Measurements from ENCODE around the gene RNF169. TPM values are rescaled to one million over a fixed set of nuclear protein-coding genes. Genes with fewer than 3 reads are reported as not detected.

RNF169 gene
- total and polyA plus RNA-seq, 2 of the 4 experiments (the other 2 are of a cell fraction): 3.6 to 23.3 TPM

- Histone ChIP-seq H2AFZ (replicated peaks; ENCODE audit: low read length, poor library complexity) (no peak overlapping the region), H2BK120ac (ENCODE audit: low read depth, low read length) (no peak overlapping the region), H2BK20ac (ENCODE audit: low read depth, low read length) (no peak overlapping the region), H2AK5ac (ENCODE audit: low read depth, low read length) (no peak overlapping the region), H2AK9ac (replicated peaks; ENCODE audit: low read depth, low read length, poor library complexity) (no peak overlapping the region), H3K27me3 (ENCODE audit: control insufficient read depth, insufficient read depth, low read length) (no peaks in the 10 kb centered on the region), H3K14ac (replicated peaks; ENCODE audit: low read depth, low read length) (no peak overlapping the region), H2BK5ac (ENCODE audit: low read depth, low read length, poor library complexity, severe bottlenecking) (peak overlapping the region; percentile 5), H3K23ac (ENCODE audit: low read depth, low read length) (no peak overlapping the region), H2BK15ac (ENCODE audit: low read depth, low read length) (no peak overlapping the region), H4K8ac (ENCODE audit: low read depth in 2 of 2, low read length in 2 of 2) (no peak overlapping the region), H3K79me1 (ENCODE audit: low read depth in 1 of 2, low read length in 2 of 2) (peaks cover 49 to 73% of the 10 kb centered on the region in 2 experiments), H3K56ac (ENCODE audit: extremely low read depth, insufficient read depth, low read length) (no peak overlapping the region), H3K4ac (ENCODE audit: low read depth, low read length) (no peak overlapping the region), H3K18ac (ENCODE audit: low read depth, low read length) (no peak overlapping the region), H3K4me2 (ENCODE audit: low read depth, low read length) (0 out of 2 replicates have a peak overlapping the region, but pooled peaks have one; percentile 10), H3K9me1 (ENCODE audit: insufficient read depth, low read length) (peaks cover 16% of the 10 kb centered on the region), H3K9me3 (ENCODE audit: control insufficient read depth, insufficient read depth, low read length) (no peaks in the 10 kb centered on the region), H3K4me3 (ENCODE audit: insufficient read depth, low read depth, low read length) (no peak overlapping the region), H4K91ac (ENCODE audit: insufficient read depth, low read depth, low read length) (no peak overlapping the region), H4K5ac (ENCODE audit: low read depth, low read length) (no peak overlapping the region), H4K20me1 (ENCODE audit: insufficient read depth, low read length) (peaks cover 68% of the 10 kb centered on the region), H3K9ac (ENCODE audit: low read depth, low read length) (no peak overlapping the region), H3K27ac (ENCODE audit: insufficient read depth, low read length) (no peak overlapping the region), H3K4me1 (ENCODE audit: control insufficient read depth, insufficient read depth, low read length) (peaks cover 19% of the 10 kb centered on the region), H3K36me3 (ENCODE audit: control insufficient read depth, insufficient read depth, low read length) (no peaks in the 10 kb centered on the region)
- dilution Hi-C loops (cut with HindIII; ENCODE audit: low sequenced_read_pairs, unreplicated experiment) (no loop called here), intact Hi-C loops (cut with micrococcal nuclease) (loop anchor here (2.0 to 5.0 kb wide), 2 partner anchors 19 to 34 kb away; no protein-coding TSS in a partner anchor), in situ Hi-C loops (cut with MboI; ENCODE audit: low sequenced_read_pairs) (no loop called here)
- CTCF ChIA-PET: interaction anchor here (0.7 to 1.2 kb wide), 4 partner anchors 17 to 39 kb away, joined by 3 read pairs; no protein-coding TSS in a partner anchor
- TF ChIP-seq CEBPB (IDR thresholded peaks at IDR 0.05; ENCODE audit: low read depth, low read length): peak; percentile 13; the same call in 1 of the 2 replicates
- no peak for TF ChIP-seq RCOR1 (IDR thresholded peaks at IDR 0.05; ENCODE audit: insufficient replicate concordance, low read length)
- POLR2A ChIA-PET (ENCODE audit: unreplicated experiment): no interaction called here
- peak; percentile 79 for ATAC-seq (ENCODE audit: low read depth)
- DNase-seq: peak; percentile 76
- no TSS peak for BruUV-seq (replicated peaks)
These were observed 24.8 kb downstream of the RNF169 start for GRCh38 chr11:74773476-74773875.
